HepG2 (cell line): ENCODE measurements around the gene PDSS2. TPM values are rescaled to one million over a fixed set of nuclear protein-coding genes. Genes with fewer than 3 reads are reported as not detected.

Experiments used
- ATAC-seq: fragments of 200-7000 bp; cut with Tn5 transposase; 3 replicates; pipeline ENCODE4 v1.9.1; 2020; ENCODE audit warnings: mild to moderate bottlenecking, moderate library complexity
- BruUV-seq: library from RNA; stranded (reverse); fragments of 400-500 nt; replicated peaks from 2 replicates; lab custom pipeline; 2021; lab: Mats Ljungman, UMichigan
- CTCF ChIA-PET: fragments of 300-600 bp; formaldehyde crosslinking; extraction: SDS; loops from one replicate; lab custom pipeline; 2021; ENCODE audit warnings: low total read pairs, inconsistent platforms, low intra/inter-chr PET ratio; lab: Yijun Ruan, JAX
- POLR2A ChIA-PET: fragments of 350-600 bp; sonication (Branson Sonifier 250); formaldehyde crosslinking; loops from one replicate; lab custom pipeline; 2020; ENCODE audit warnings: antibody characterized with exemption, inconsistent platforms; lab: Yijun Ruan, JAX
- DNase-seq: peaks from one replicate; pipeline ENCODE4 v3.0.0-alpha.2; 2015; ENCODE audit warnings: low spot score
- FAIRE-seq: peaks from 3 replicates; lab custom pipeline; 2011; peaks lifted over from hg19 to GRCh38; lab: Jason Lieb, UNC
- H2AFZ ChIP-seq: one replicate; pipeline ENCODE4 v1.6.1; 2011; ENCODE audit warnings: low read length, inconsistent platforms
- H3K27ac ChIP-seq: fragments of 300-600 bp; 3 replicates; pipeline ENCODE4 v1.8.0; 2011; ENCODE audit warnings: mixed run types, mild to moderate bottlenecking, mixed read lengths, low read length, inconsistent platforms; ENCODE audit not compliant: insufficient read depth; ENCODE audit errors: extremely low read length
- H3K27me3 ChIP-seq, 2 experiments: fragments of 200-600 bp in 1 of 2; 2 replicates in 1 of 2; 3 replicates in 1 of 2; pipeline versions ENCODE4 v1.6.0 to v1.8.0; 2011; ENCODE audit warnings: low read length in 2 of 2, mild to moderate bottlenecking in 2 of 2, moderate library complexity in 2 of 2, inconsistent platforms in 1 of 2; ENCODE audit not compliant: insufficient read depth in 2 of 2, control insufficient read depth in 1 of 2
- H3K36me3 ChIP-seq, 2 experiments: fragments of 200-600 bp in 1 of 2; replicated peaks in 1 of 2; 2 replicates in 1 of 2; 3 replicates in 1 of 2; pipeline versions ENCODE4 v1.5.1 to v1.8.0; 2011; ENCODE audit warnings: low read length in 2 of 2, inconsistent platforms in 1 of 2; ENCODE audit not compliant: insufficient read depth in 2 of 2, control insufficient read depth in 1 of 2
- H3K4me1 ChIP-seq: 2 replicates; pipeline ENCODE4 v1.5.1; 2012; ENCODE audit warnings: low read length, inconsistent platforms; ENCODE audit not compliant: insufficient read depth
- H3K4me2 ChIP-seq: 2 replicates; pipeline ENCODE4 v1.6.0; 2011; ENCODE audit warnings: low read depth, low read length, inconsistent platforms
- H3K4me3 ChIP-seq, 3 experiments: fragments of 200-600 bp in 1 of 3; sonication (generic), shearing (Covaris generic) in 1 of 3; replicated peaks in 1 of 3; 2 replicates each; pipeline ENCODE4 v1.5.1; 2011 to 2016; ENCODE audit warnings: low read length in 3 of 3, inconsistent platforms in 2 of 3, low read depth in 2 of 3, mild to moderate bottlenecking in 2 of 3, control low read depth in 1 of 3, mixed read lengths in 1 of 3; ENCODE audit not compliant: insufficient read depth in 1 of 3
- H3K79me2 ChIP-seq: one replicate; pipeline ENCODE4 v1.6.1; 2011; ENCODE audit warnings: low read length, inconsistent platforms; ENCODE audit not compliant: insufficient read depth
- H3K9ac ChIP-seq: 2 replicates; pipeline ENCODE4 v1.6.0; 2011; ENCODE audit warnings: mild to moderate bottlenecking, low read depth, low read length, inconsistent platforms; ENCODE audit not compliant: insufficient read depth
- H3K9me3 ChIP-seq: 2 replicates; pipeline ENCODE4 v1.5.1; 2012; ENCODE audit warnings: mild to moderate bottlenecking, low read length
- H4K20me1 ChIP-seq: 2 replicates; pipeline ENCODE4 v1.6.0; 2011; ENCODE audit warnings: inconsistent platforms, mild to moderate bottlenecking, low read length, moderate library complexity; ENCODE audit not compliant: insufficient read depth
- ARID2 ChIP-seq: sonication (generic); formaldehyde crosslinking; IDR thresholded peaks from 2 replicates; pipeline ENCODE4 v1.8.1; 2022; ENCODE audit warnings: mild to moderate bottlenecking, missing genetic modification reagents, borderline replicate concordance
- CEBPZ ChIP-seq: IDR thresholded peaks from 2 replicates; pipeline ENCODE4 v1.6.1; 2012; ENCODE audit warnings: low read length, improper control_type of control experiment
- RFXANK ChIP-seq: IDR thresholded peaks from 2 replicates; pipeline ENCODE4 v1.6.1; 2016
- ZBTB21 ChIP-seq: sonication (generic); formaldehyde crosslinking; IDR thresholded peaks from 2 replicates; pipeline ENCODE4 v1.4.0; 2020; ENCODE audit warnings: missing genetic modification reagents
- ZNF18 ChIP-seq: sonication (generic); formaldehyde crosslinking; IDR thresholded peaks from 2 replicates; pipeline ENCODE4 v1.8.0; 2022; ENCODE audit warnings: mild to moderate bottlenecking, missing genetic modification reagents; ENCODE audit not compliant: insufficient replicate concordance
- ZSCAN9 ChIP-seq: IDR thresholded peaks from 2 replicates; pipeline ENCODE4 v1.6.1; 2016; ENCODE audit warnings: borderline replicate concordance
- WGBS: methylation state at CpG from one replicate; pipeline ENCODE4 v1.1.6; 2017; ENCODE audit warnings: low lambda C conversion rate; 5-methylcytosine and 5-hydroxymethylcytosine counted together
- in situ Hi-C: cut with HindIII; loops from 2 replicates; pipeline ENCODE4 v1.10.0; 2017; ENCODE audit warnings: low pct_unique_long_range_greater_than_20kb; ENCODE audit not compliant: extremely low pct_ligation_motif_present
- intact Hi-C: fragments of 100-400 bp; cut with micrococcal nuclease; formaldehyde crosslinking; loops from one replicate; pipeline ENCODE4 v1.10.0; 2022; ENCODE audit not compliant: unreplicated experiment
- polyA plus RNA-seq, 8 experiments: library from polyadenylated mRNA; depleted of rRNA in 3 of 8; stranded (reverse) in 7 of 8; unstranded in 1 of 8; fragments of >200 nt; fragmentation: Illumina TruSeq in 4 of 8; extraction: Trizol in 4 of 8; gene quantifications; 2 replicates each; pipeline versions ENCODE4 v1.2.1 to v1.2.3, GENCODE V29; 2011 to 2016; ENCODE audit warnings: low read depth in 4 of 8, missing spikeins in 1 of 8, mixed read lengths in 1 of 8; ENCODE audit not compliant: insufficient read depth in 1 of 8
- total RNA-seq, 5 experiments: library from RNA; depleted of rRNA; stranded (reverse); fragments of >200 nt; fragmentation: Illumina TruSeq; extraction: Trizol; gene quantifications; 2 replicates each; pipeline ENCODE4 v1.2.3, GENCODE V29; 2016; ENCODE audit warnings: low read depth in 1 of 5

PDSS2 gene
- total and polyA plus RNA-seq, 2 of the 13 experiments (the other 11 are each of a cell fraction or from before 2014, with no cell fraction given), result 16.2 to 17.0 TPM

GRCh38 chr6:107310362-107310761, 149.0 kb downstream of the PDSS2 start:
- ChIA-PET CTCF (no interaction called here), POLR2A (no interaction called here)
- Histone ChIP-seq H3K4me2 (no peak overlapping the region), H3K4me3 (no peak overlapping the region), H4K20me1 (no peaks in the 10 kb centered on the region), H3K36me3 (no peaks in the 10 kb centered on the region; a peak in 1 of 5 replicates), H3K79me2 (no peaks in the 10 kb centered on the region), H3K27me3 (no peaks in the 10 kb centered on the region), H3K27ac (no peak overlapping the region), H3K4me1 (peaks cover 22% of the 10 kb centered on the region), H3K9ac (no peak overlapping the region), H3K9me3 (no peaks in the 10 kb centered on the region), H2AFZ (no peak overlapping the region)
- WGBS, result 98% methylated on average over 3 of the region's 3 CpGs
- in situ Hi-C loops, result loop anchor here (10.0 kb wide), 1 partner anchor 144 kb away; the partner anchor contains the start of gene PDSS2
- no peak for ATAC-seq
- intact Hi-C loops, result loop anchor here (10.0 kb wide), 3 partner anchors 184 to 364 kb away; partner anchors contain the start of gene SOBP
- TF ChIP-seq ZSCAN9 (CRISPR knock-in tag) (no peak), RFXANK (CRISPR knock-in tag) (no peak), ARID2 (CRISPR knock-in tag) (no peak), ZBTB21 (CRISPR knock-in tag) (no peak), ZNF18 (CRISPR knock-in tag) (no peak), CEBPZ (no peak)
- FAIRE-seq, result no peak
- no TSS peak for BruUV-seq
- no peak for DNase-seq
